Uterus (tissue), 4 donors: ENCODE measurements around the gene RAD51B. TPM values are rescaled to one million over a fixed set of nuclear protein-coding genes. Genes with fewer than 3 reads are reported as not detected.

Experiments
- DNase-seq, 2 donors: peaks; one replicate each; pipeline ENCODE4 v3.0.0-alpha.2; 2019 to 2020
- H3K27ac ChIP-seq, 2 donors: fragments of 200-600 bp; sonication (generic); 1 replicate in 1 of 2; 2 replicates in 1 of 2; pipeline ENCODE4 v1.5.1; 2016 to 2018
- H3K27me3 ChIP-seq, 2 donors: fragments of 200-600 bp; sonication (generic); one replicate each; pipeline ENCODE4 v1.5.1; 2018 to 2019; ENCODE audit warnings: control low read depth in 1 of 2
- H3K36me3 ChIP-seq, 2 donors: fragments of 200-600 bp; sonication (generic); one replicate each; pipeline ENCODE4 v1.5.1; 2019; ENCODE audit warnings: control low read depth in 1 of 2
- H3K4me1 ChIP-seq, 2 donors: fragments of 200-600 bp; sonication (generic); one replicate each; pipeline ENCODE4 v1.5.1; 2018 to 2019; ENCODE audit warnings: control low read depth in 1 of 2
- H3K4me3 ChIP-seq, 2 donors: fragments of 200-600 bp; sonication (generic); 1 replicate in 1 of 2; 2 replicates in 1 of 2; pipeline ENCODE4 v1.5.1; 2018 to 2019; ENCODE audit warnings: mild to moderate bottlenecking in 1 of 2
- H3K9me3 ChIP-seq, 2 donors: fragments of 200-600 bp; sonication (generic); one replicate each; pipeline ENCODE4 v1.5.1; 2019; ENCODE audit warnings: control low read depth in 1 of 2
- CTCF ChIP-seq, 4 experiments: fragments of 200-600 bp in 2 of 4; fragments of 450-650 bp in 2 of 4; sonication (generic) in 2 of 4; IDR thresholded peaks; one replicate each; pipeline ENCODE4 v1.5.1; 2016 to 2019; ENCODE audit warnings: antibody characterized with exemption in 4 of 4, mild to moderate bottlenecking in 2 of 4, moderate library complexity in 1 of 4
- POLR2A ChIP-seq, 2 donors: fragments of 450-650 bp; IDR thresholded peaks; one replicate each; pipeline ENCODE4 v1.6.1; 2016; ENCODE audit warnings: antibody characterized with exemption in 2 of 2, mild to moderate bottlenecking in 1 of 2, moderate library complexity in 1 of 2
- intact Hi-C: fragments of 100-400 bp; cut with DNase I; formaldehyde crosslinking; loops from one replicate; pipeline ENCODE4 v1.15.1; 2023; ENCODE audit warnings: low total_unique reads
- total RNA-seq, 4 donors: library from RNA; depleted of rRNA in 3 of 4; stranded (reverse); fragments of >200 nt in 3 of 4; gene quantifications; one replicate each; pipeline versions ENCODE4 v1.1.0 to v1.2.4, GENCODE V29; 2014 to 2023
- donor health status: DM: yes; HTN: yes; CAD: no.

RAD51B gene
- total RNA-seq, 4 donors from 2014 or later, result 29.5 to 100.0 (median 70.3) TPM

- DNase-seq, result no peak
- Histone ChIP-seq H3K27ac (no peak overlapping the region), H3K4me1 (peaks cover 0 to 5% of the 10 kb centered on the region in 2 donors), H3K36me3 (no peaks in the 10 kb centered on the region), H3K4me3 (no peak overlapping the region), H3K27me3 (no peaks in the 10 kb centered on the region), H3K9me3 (no peaks in the 10 kb centered on the region)
- intact Hi-C loops, result no loop called here
- TF ChIP-seq POLR2A (IDR thresholded peaks at IDR 0.05), result no peak
- no peak for TF ChIP-seq CTCF (IDR thresholded peaks at IDR 0.05)
Measured at GRCh38 chr14:67975470-67975869, 155.9 kb downstream of the RAD51B start.

GRCh38 chr14:67977434-67978034 is 158.0 kb downstream of the RAD51B start:
- no peaks in the 10 kb centered on the region for H3K4me1 ChIP-seq
- DNase-seq, result no peak
- no peaks in the 10 kb centered on the region for H3K9me3 ChIP-seq
- H3K4me3 ChIP-seq, result no peak overlapping the region
- TF ChIP-seq POLR2A (IDR thresholded peaks at IDR 0.05) (no peak), CTCF (IDR thresholded peaks at IDR 0.05) (no peak)
- H3K27ac ChIP-seq, result peak overlapping the region; percentile 56 to 64
- intact Hi-C loops, result no loop called here
- H3K36me3 ChIP-seq, result no peaks in the 10 kb centered on the region
- H3K27me3 ChIP-seq, result no peaks in the 10 kb centered on the region

- H3K4me1 ChIP-seq, result no peaks in the 10 kb centered on the region
- no peak for DNase-seq
- TF ChIP-seq POLR2A (IDR thresholded peaks at IDR 0.05), result no peak
- no peak for TF ChIP-seq CTCF (IDR thresholded peaks at IDR 0.05)
- H3K27me3 ChIP-seq, result no peaks in the 10 kb centered on the region
- no peaks in the 10 kb centered on the region for H3K36me3 ChIP-seq
- intact Hi-C loops, result no loop called here
- H3K4me3 ChIP-seq, result no peak overlapping the region
- H3K9me3 ChIP-seq, result no peaks in the 10 kb centered on the region
- H3K27ac ChIP-seq, result peak overlapping the region; percentile 56 to 64
Measured at GRCh38 chr14:67978749-67979148, 159.2 kb downstream of the RAD51B start.

GRCh38 chr14:67982711-67983608 is 163.4 kb downstream of the RAD51B start:
- no peak for DNase-seq
- no peak for TF ChIP-seq CTCF (IDR thresholded peaks at IDR 0.05)

GRCh38 chr14:67984274-67984673 is 164.7 kb downstream of the RAD51B start:
- Histone ChIP-seq H3K27ac (peak overlapping the region; percentile 13 to 16), H3K9me3 (no peaks in the 10 kb centered on the region), H3K36me3 (no peaks in the 10 kb centered on the region), H3K4me3 (no peak overlapping the region), H3K27me3 (no peaks in the 10 kb centered on the region), H3K4me1 (peaks cover 0 to 4% of the 10 kb centered on the region in 2 donors)
- TF ChIP-seq POLR2A (IDR thresholded peaks at IDR 0.05) (no peak), CTCF (IDR thresholded peaks at IDR 0.05) (no peak)
- intact Hi-C loops, result no loop called here
- DNase-seq, result no peak

More at GRCh38 chr14:67982711-67983608, 163.4 kb downstream of the RAD51B start:
- Histone ChIP-seq H3K27me3 (no peaks in the 10 kb centered on the region), H3K36me3 (no peaks in the 10 kb centered on the region), H3K9me3 (no peaks in the 10 kb centered on the region), H3K27ac (peak overlapping the region in 1 of 2 donors; percentile 13), H3K4me1 (no peaks in the 10 kb centered on the region), H3K4me3 (no peak overlapping the region)
- intact Hi-C loops, result no loop called here
